Measurements from ENCODE around the gene TUBA3E. TPM values are rescaled to one million over a fixed set of nuclear protein-coding genes. Genes with fewer than 3 reads are reported as not detected.
"Not testable (repeated sequence)": the region's sequence is repeated elsewhere in the genome, so short reads cannot be mapped to it uniquely, and the experiment has no call there.

The TUBA3E gene
- total RNA-seq, 1 donor from 2014 or later, result not detected

- TF ChIP-seq CTCF (IDR thresholded peaks at IDR 0.05), result no peak
- H3K9me3 ChIP-seq, result no peaks in the 10 kb centered on the region
- peak; percentile 86 to 98 for DNase-seq (ENCODE audit: low spot score in 2 of 2)
- intact Hi-C loops (cut with DNase I), result loop anchor here (1.0 to 2.0 kb wide), 2 partner anchors 161 to 911 kb away; partner anchors contain the start of genes FAM168B and IMP4
- H3K4me3 ChIP-seq, result peak within 1 kb of the TSS; percentile 92 to 99
- no peaks in the 10 kb centered on the region for H3K27me3 ChIP-seq
- H3K4me1 ChIP-seq, result peaks cover 9 to 11% of the 10 kb centered on the region in 2 donors
- H3K36me3 ChIP-seq, result peaks cover 0 to 1% of the 10 kb centered on the region in 2 donors
- peak within 1 kb of the TSS; percentile 82 to 90 for H3K27ac ChIP-seq
These were observed 16.8 kb downstream of the TUBA3E start, which contains the start of gene SMPD4 for GRCh38 chr2:130181325-130181879. Gene SMPD4, minus strand, starts transcription at chr2:130181602. Its CDS starts 5,010 bp downstream, at chr2:130176592.

GRCh38 chr2:130180404-130181324 lies 17.6 kb downstream of the TUBA3E start:
- DNase-seq (ENCODE audit: low spot score in 2 of 2); H3K36me3 ChIP-seq; H3K9me3 ChIP-seq; H3K27me3 ChIP-seq: not testable (repeated sequence)
- Histone ChIP-seq H3K4me1 (peaks cover 9 to 11% of the 10 kb centered on the region in 2 donors), H3K27ac (peak overlapping the region; percentile 82 to 90), H3K4me3 (peak overlapping the region; percentile 92 to 99)
- intact Hi-C loops (cut with DNase I), result loop anchor here (1.0 to 2.0 kb wide), 2 partner anchors 162 to 912 kb away; partner anchors contain the start of genes FAM168B and IMP4

GRCh38 chr2:130174866-130175265 lies 23.4 kb downstream of the TUBA3E start:
- H3K27ac ChIP-seq; intact Hi-C loops (cut with DNase I); H3K4me1 ChIP-seq; H3K9me3 ChIP-seq; H3K4me3 ChIP-seq; H3K27me3 ChIP-seq; DNase-seq (ENCODE audit: low spot score in 2 of 2): not testable (repeated sequence)
- peaks cover 35 to 51% of the 10 kb centered on the region in 2 donors for H3K36me3 ChIP-seq

GRCh38 chr2:130169896-130170295 lies 28.3 kb downstream of the TUBA3E start:
- no peak overlapping the region for H3K4me3 ChIP-seq
- no peaks in the 10 kb centered on the region for H3K9me3 ChIP-seq
- no peak for DNase-seq (ENCODE audit: low spot score in 2 of 2)
- H3K4me1 ChIP-seq, result no peaks in the 10 kb centered on the region
- H3K36me3 ChIP-seq, result peaks cover 61 to 77% of the 10 kb centered on the region in 2 donors
- H3K27ac ChIP-seq, result no peak overlapping the region
- no peaks in the 10 kb centered on the region for H3K27me3 ChIP-seq
- intact Hi-C loops (cut with DNase I), result no loop called here
- no peak for TF ChIP-seq CTCF (IDR thresholded peaks at IDR 0.05)

- intact Hi-C loops (cut with DNase I); H3K4me3 ChIP-seq; H3K9me3 ChIP-seq; H3K27me3 ChIP-seq; H3K4me1 ChIP-seq; H3K27ac ChIP-seq; DNase-seq (ENCODE audit: low spot score in 2 of 2): not testable (repeated sequence)
- peaks cover 59 to 79% of the 10 kb centered on the region in 2 donors for H3K36me3 ChIP-seq
These were observed 29.1 kb downstream of the TUBA3E start for GRCh38 chr2:130169163-130169562.

GRCh38 chr2:130166611-130167010 lies 31.6 kb downstream of the TUBA3E start:
- H3K36me3 ChIP-seq, result peaks cover 47 to 71% of the 10 kb centered on the region in 2 donors
- H3K27ac ChIP-seq; H3K4me1 ChIP-seq; H3K27me3 ChIP-seq; H3K9me3 ChIP-seq; intact Hi-C loops (cut with DNase I); H3K4me3 ChIP-seq; DNase-seq (ENCODE audit: low spot score in 2 of 2): not testable (repeated sequence)

- H3K4me3 ChIP-seq, result no peak overlapping the region
- H3K9me3 ChIP-seq, result no peaks in the 10 kb centered on the region
- H3K4me1 ChIP-seq, result no peaks in the 10 kb centered on the region
- peaks cover 40 to 62% of the 10 kb centered on the region in 2 donors for H3K36me3 ChIP-seq
- no peak for TF ChIP-seq CTCF (IDR thresholded peaks at IDR 0.05)
- H3K27me3 ChIP-seq, result no peaks in the 10 kb centered on the region
- no peak overlapping the region for H3K27ac ChIP-seq
- intact Hi-C loops (cut with DNase I), result no loop called here
- no peak for DNase-seq (ENCODE audit: low spot score in 2 of 2)
These were observed 32.8 kb downstream of the TUBA3E start for GRCh38 chr2:130165293-130166016.

Data from ascending aorta (tissue), 2 donors.